HG02973 (cell line): Measurements from ENCODE around the gene PPP4R4.
"Not testable (repeated sequence)": the region's sequence is repeated elsewhere in the genome, so short reads cannot be mapped to it uniquely, and the experiment has no call there.

Source experiments
- ATAC-seq: cut with Tn5 transposase; IDR thresholded peaks from one replicate; pipeline ENCODE4 v1.9.1; 2021; ENCODE audit warnings: moderate library complexity; ENCODE audit not compliant: unreplicated experiment

PPP4R4 gene

GRCh38 chr14:94177806-94178205 lies 3.7 kb downstream of the PPP4R4 start:
- no peak for ATAC-seq

GRCh38 chr14:94179244-94179643 lies 5.1 kb downstream of the PPP4R4 start:
- no peak for ATAC-seq

GRCh38 chr14:94180655-94181271 lies 6.6 kb downstream of the PPP4R4 start:
- ATAC-seq, result peak; percentile 65

- ATAC-seq, result no peak
These were observed 7.7 kb downstream of the PPP4R4 start for GRCh38 chr14:94181835-94182234.

GRCh38 chr14:94192536-94192935 lies 18.4 kb downstream of the PPP4R4 start:
- no peak for ATAC-seq

- ATAC-seq, result no peak
These were observed 19.7 kb downstream of the PPP4R4 start for GRCh38 chr14:94193776-94194175.

- ATAC-seq, result no peak
These were observed 21.9 kb downstream of the PPP4R4 start for GRCh38 chr14:94196057-94196456.

- no peak for ATAC-seq
These were observed 29.5 kb downstream of the PPP4R4 start for GRCh38 chr14:94203473-94204210.

GRCh38 chr14:94213021-94213420 lies 38.9 kb downstream of the PPP4R4 start:
- no peak for ATAC-seq

GRCh38 chr14:94213741-94214140 lies 39.6 kb downstream of the PPP4R4 start:
- ATAC-seq, result no peak

- ATAC-seq, result no peak
These were observed 43.0 kb downstream of the PPP4R4 start for GRCh38 chr14:94217116-94217515.

GRCh38 chr14:94218198-94218886 lies 44.2 kb downstream of the PPP4R4 start:
- ATAC-seq, result not testable (repeated sequence)

GRCh38 chr14:94224040-94224439 lies 49.9 kb downstream of the PPP4R4 start:
- no peak for ATAC-seq

GRCh38 chr14:94225460-94226378 lies 51.6 kb downstream of the PPP4R4 start:
- ATAC-seq, result no peak

- no peak for ATAC-seq
These were observed 52.9 kb downstream of the PPP4R4 start for GRCh38 chr14:94227029-94227428.

- ATAC-seq, result no peak
These were observed 62.9 kb downstream of the PPP4R4 start for GRCh38 chr14:94237046-94237445.

GRCh38 chr14:94237983-94238382 lies 63.9 kb downstream of the PPP4R4 start:
- no peak for ATAC-seq

- ATAC-seq, result no peak
These were observed 65.3 kb downstream of the PPP4R4 start for GRCh38 chr14:94239406-94239805.

GRCh38 chr14:94244182-94244581 lies 70.1 kb downstream of the PPP4R4 start:
- ATAC-seq, result no peak

GRCh38 chr14:94264195-94264594 lies 90.1 kb downstream of the PPP4R4 start:
- ATAC-seq, result not testable (repeated sequence)

GRCh38 chr14:94267352-94267751 lies 93.2 kb downstream of the PPP4R4 start:
- ATAC-seq, result no peak
